ENCODE results near the gene LCMT1. TPM values are rescaled to one million over a fixed set of nuclear protein-coding genes. Genes with fewer than 3 reads are reported as not detected.

Gene LCMT1
- total RNA-seq, 1 donor = 35.5 TPM

DNA sequence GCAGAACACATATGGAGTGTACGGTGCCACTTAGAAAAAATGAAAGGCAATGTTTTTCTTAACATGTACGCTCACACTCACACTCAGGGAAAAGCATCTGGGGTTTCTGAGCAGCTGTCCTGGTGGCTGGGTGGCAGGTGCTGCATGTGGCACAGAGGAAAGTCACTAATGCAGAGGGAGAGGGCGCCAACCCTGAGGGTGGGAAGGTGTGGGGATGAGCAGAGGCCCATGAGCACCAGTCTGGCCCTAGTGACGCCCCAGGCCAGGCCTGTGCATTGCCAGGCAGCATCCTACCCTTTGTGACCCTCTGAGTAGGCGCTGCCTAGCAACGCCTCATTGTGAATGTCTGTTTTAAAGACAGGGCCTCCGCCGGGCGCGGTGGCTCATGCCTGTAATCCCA, 19.1 kb upstream of the LCMT1 start:
- Histone ChIP-seq H3K4me3 (ENCODE audit: insufficient read depth, low read length) (no peak overlapping the region), H3K36me3 (ENCODE audit: insufficient read depth, low read length) (no peaks in the 10 kb centered on the region), H3K27me3 (ENCODE audit: insufficient read depth, low read length) (no peaks in the 10 kb centered on the region), H3K4me2 (ENCODE audit: insufficient read depth, low read length) (no peak overlapping the region), H3K79me2 (ENCODE audit: insufficient read depth, low read length) (no peaks in the 10 kb centered on the region), H4K20me1 (ENCODE audit: insufficient read depth, low read length) (no peaks in the 10 kb centered on the region), H3K9me3 (ENCODE audit: low read depth, low read length) (no peaks in the 10 kb centered on the region), H3K4me1 (ENCODE audit: insufficient read depth, low read length) (peaks cover 30% of the 10 kb centered on the region), H3K27ac (ENCODE audit: low read depth, low read length) (no peak overlapping the region), H2AFZ (ENCODE audit: low read length) (no peak overlapping the region)
- DNase-seq (ENCODE audit: insufficient read length, low spot score, missing footprints) = no peak
- TF ChIP-seq, protein P1, sequence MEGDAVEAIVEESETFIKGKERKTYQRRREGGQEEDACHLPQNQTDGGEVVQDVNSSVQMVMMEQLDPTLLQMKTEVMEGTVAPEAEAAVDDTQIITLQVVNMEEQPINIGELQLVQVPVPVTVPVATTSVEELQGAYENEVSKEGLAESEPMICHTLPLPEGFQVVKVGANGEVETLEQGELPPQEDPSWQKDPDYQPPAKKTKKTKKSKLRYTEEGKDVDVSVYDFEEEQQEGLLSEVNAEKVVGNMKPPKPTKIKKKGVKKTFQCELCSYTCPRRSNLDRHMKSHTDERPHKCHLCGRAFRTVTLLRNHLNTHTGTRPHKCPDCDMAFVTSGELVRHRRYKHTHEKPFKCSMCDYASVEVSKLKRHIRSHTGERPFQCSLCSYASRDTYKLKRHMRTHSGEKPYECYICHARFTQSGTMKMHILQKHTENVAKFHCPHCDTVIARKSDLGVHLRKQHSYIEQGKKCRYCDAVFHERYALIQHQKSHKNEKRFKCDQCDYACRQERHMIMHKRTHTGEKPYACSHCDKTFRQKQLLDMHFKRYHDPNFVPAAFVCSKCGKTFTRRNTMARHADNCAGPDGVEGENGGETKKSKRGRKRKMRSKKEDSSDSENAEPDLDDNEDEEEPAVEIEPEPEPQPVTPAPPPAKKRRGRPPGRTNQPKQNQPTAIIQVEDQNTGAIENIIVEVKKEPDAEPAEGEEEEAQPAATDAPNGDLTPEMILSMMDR (IDR thresholded peaks at IDR 0.05; ENCODE audit: extremely low read depth, low read depth, low read length) = no peak

DNA sequence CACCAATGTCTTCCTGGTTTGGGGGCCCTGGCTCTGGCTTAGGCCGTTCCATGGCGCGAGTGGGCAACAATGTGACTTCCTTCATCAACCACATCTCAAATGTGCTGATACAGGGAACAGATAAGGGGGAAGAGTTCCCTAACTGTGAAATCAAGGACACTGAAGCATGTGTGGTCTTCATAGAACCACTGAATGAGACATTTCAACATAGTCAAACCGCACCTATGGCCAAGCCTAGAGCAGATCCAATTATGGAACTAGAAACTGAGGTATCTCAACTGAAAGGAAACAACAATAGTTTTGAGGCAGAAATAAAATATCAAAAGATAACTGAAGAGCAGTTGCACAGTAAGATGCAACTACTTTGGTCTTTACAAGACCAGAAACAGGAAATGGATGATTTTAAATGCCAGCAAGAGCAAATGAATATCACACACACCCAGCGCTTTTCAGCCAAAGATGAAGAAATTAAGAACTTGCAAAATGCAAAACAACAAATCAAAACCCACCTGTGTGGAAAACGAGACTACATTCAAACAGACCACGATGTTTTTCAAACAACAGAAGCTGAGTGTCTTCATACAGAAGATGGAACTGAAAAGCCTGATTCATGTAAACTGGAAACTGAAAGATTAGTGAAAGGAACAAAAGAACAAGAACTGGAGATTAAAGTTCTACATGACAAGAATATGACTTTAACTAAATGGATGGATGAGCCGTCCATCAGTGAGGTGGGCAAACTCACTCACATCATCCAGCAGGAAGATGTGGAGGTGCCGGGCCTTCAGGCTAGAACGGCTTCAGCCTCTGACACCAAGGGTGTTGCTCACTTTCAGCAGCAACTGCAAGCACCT, 18.1 kb upstream of the LCMT1 start:
- TF ChIP-seq, protein P1 (IDR thresholded peaks at IDR 0.05; ENCODE audit: extremely low read depth, low read depth, low read length) = no peak
- Histone ChIP-seq H2AFZ (ENCODE audit: low read length) (no peak overlapping the region), H3K4me1 (ENCODE audit: insufficient read depth, low read length) (peaks cover 39% of the 10 kb centered on the region), H3K36me3 (ENCODE audit: insufficient read depth, low read length) (no peaks in the 10 kb centered on the region), H3K27me3 (ENCODE audit: insufficient read depth, low read length) (no peaks in the 10 kb centered on the region), H3K4me3 (ENCODE audit: insufficient read depth, low read length) (no peak overlapping the region), H3K4me2 (ENCODE audit: insufficient read depth, low read length) (peak overlapping the region; percentile 62), H4K20me1 (ENCODE audit: insufficient read depth, low read length) (no peaks in the 10 kb centered on the region), H3K79me2 (ENCODE audit: insufficient read depth, low read length) (no peaks in the 10 kb centered on the region), H3K27ac (ENCODE audit: low read depth, low read length) (peak overlapping the region; percentile 67), H3K9me3 (ENCODE audit: low read depth, low read length) (no peaks in the 10 kb centered on the region)
- DNase-seq (ENCODE audit: insufficient read length, low spot score, missing footprints) = no peak

DNA sequence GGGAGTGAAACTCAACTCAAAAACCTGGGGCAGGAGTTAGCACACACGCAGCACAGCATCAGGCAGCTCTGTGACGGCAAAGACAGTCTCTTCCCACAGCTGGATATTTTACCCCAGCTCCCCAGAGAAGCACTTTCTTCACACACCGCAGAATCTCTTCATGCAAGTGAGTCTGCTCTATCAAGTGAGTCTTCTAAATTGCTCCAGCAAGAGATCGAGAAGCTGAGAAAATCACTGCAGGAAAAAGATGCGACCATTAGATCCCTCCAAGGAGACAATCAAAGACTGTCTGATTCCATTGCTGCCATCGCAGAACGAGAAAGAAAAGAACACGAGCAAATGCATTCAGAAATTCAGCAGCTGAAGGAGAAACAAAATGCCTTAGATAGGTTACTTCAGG, 16.9 kb upstream of the LCMT1 start:
- Histone ChIP-seq H2AFZ (ENCODE audit: low read length) (no peak overlapping the region), H3K79me2 (ENCODE audit: insufficient read depth, low read length) (no peaks in the 10 kb centered on the region), H3K4me2 (ENCODE audit: insufficient read depth, low read length) (peak overlapping the region; percentile 62), H3K27me3 (ENCODE audit: insufficient read depth, low read length) (no peaks in the 10 kb centered on the region), H3K36me3 (ENCODE audit: insufficient read depth, low read length) (no peaks in the 10 kb centered on the region), H4K20me1 (ENCODE audit: insufficient read depth, low read length) (no peaks in the 10 kb centered on the region), H3K27ac (ENCODE audit: low read depth, low read length) (peak overlapping the region; percentile 49), H3K4me1 (ENCODE audit: insufficient read depth, low read length) (peaks cover 39% of the 10 kb centered on the region), H3K4me3 (ENCODE audit: insufficient read depth, low read length) (no peak overlapping the region), H3K9me3 (ENCODE audit: low read depth, low read length) (no peaks in the 10 kb centered on the region)
- TF ChIP-seq, protein P1 (IDR thresholded peaks at IDR 0.05; ENCODE audit: extremely low read depth, low read depth, low read length) = no peak
- DNase-seq (ENCODE audit: insufficient read length, low spot score, missing footprints) = peak; percentile 76

DNA sequence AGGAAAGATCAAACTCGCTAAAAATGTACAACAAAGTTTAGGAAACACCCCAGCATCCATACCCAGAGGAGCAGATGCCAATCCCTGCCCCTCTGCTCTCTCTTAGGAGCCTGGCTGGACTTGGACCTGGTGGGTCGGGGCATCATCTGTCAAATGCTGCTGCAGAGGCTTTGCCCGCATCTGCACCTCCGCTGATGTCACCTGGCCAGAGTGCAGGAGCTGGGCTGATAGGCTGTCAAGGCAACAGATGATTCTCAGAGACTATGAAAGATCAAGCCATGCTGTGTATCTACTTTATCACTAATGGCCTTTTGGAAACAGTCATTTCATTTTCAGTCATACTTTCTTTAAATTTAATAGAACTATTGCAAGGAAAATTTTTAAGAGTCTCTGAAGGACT, 15.9 kb upstream of the LCMT1 start:
- Histone ChIP-seq H3K9me3 (ENCODE audit: low read depth, low read length) (no peaks in the 10 kb centered on the region), H4K20me1 (ENCODE audit: insufficient read depth, low read length) (no peaks in the 10 kb centered on the region), H3K27ac (ENCODE audit: low read depth, low read length) (no peak overlapping the region), H3K4me2 (ENCODE audit: insufficient read depth, low read length) (no peak overlapping the region), H3K4me3 (ENCODE audit: insufficient read depth, low read length) (no peak overlapping the region), H3K79me2 (ENCODE audit: insufficient read depth, low read length) (no peaks in the 10 kb centered on the region), H3K36me3 (ENCODE audit: insufficient read depth, low read length) (no peaks in the 10 kb centered on the region), H2AFZ (ENCODE audit: low read length) (no peak overlapping the region), H3K4me1 (ENCODE audit: insufficient read depth, low read length) (peaks cover 39% of the 10 kb centered on the region), H3K27me3 (ENCODE audit: insufficient read depth, low read length) (no peaks in the 10 kb centered on the region)
- TF ChIP-seq, protein P1 (IDR thresholded peaks at IDR 0.05; ENCODE audit: extremely low read depth, low read depth, low read length) = no peak
- no peak for DNase-seq (ENCODE audit: insufficient read length, low spot score, missing footprints)
